ENCODE measurements around the gene EPHB6.

EPHB6 gene

DNA sequence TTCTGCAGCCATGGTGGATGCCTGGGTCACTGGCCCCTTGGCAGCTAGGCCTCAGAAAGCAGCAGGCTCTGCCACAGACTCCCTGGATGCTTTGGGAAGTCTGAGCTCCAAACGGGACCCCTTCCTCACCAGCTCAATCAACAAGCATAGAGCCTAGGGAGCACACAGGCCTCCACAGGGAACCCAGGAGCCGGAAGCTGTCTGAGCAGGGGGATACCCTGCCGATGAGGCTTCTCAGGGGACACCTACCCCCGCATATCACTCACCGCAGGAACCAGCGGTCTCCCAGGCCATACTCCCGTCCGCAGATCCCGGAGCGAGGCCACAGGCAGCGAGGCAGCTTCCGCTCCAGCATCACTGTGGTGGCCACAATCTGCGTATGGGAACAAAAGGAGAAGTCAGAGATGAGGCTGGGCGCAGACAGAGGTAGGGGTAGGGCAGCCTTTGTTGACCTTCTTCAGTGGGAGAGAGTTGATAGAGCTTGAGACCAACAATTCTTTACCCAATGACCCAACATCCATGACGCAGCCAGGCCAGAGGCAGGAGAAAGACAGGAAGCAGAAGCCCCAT, 17.3 kb downstream of the EPHB6 start:
- H3K27ac ChIP-seq (ENCODE audit: low read depth, low read length, poor library complexity, severe bottlenecking) = no peak overlapping the region
- H3K4me2 ChIP-seq (ENCODE audit: low read length) = no peak overlapping the region
- no peaks in the 10 kb centered on the region for H3F3A ChIP-seq (ENCODE audit: insufficient read depth, low read length)

DNA sequence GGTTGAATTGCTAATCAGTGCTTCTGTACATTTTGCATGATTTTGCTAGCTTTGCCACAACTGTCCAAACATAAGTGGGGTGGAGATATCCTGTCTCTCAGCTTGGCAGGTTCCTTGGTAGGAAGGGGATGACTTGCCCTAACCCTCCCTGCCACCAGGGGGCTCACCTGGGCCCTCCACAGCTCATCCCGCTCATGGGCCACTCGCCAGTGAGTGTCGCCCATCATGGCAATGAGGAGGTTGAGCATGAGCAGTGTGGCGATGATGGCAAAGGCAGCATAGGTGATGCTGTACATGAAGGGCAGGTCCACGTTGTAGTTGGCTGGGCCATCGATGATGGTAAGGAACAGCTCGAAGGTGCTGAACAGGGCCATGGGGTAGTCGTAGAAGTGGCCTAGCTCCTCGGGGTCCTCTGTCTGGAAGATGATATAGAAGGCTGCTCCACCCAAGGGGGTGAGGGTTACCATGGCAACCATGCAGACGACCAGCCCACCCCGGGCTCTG, 18.5 kb downstream of the EPHB6 start:
- no peak overlapping the region for H3K4me2 ChIP-seq (ENCODE audit: low read length)
- H3K4me1 ChIP-seq (ENCODE audit: insufficient read depth, low read length, severe bottlenecking) = no peaks in the 10 kb centered on the region
- H3K9me3 ChIP-seq (ENCODE audit: low read length) = no peaks in the 10 kb centered on the region
- H3K27me3 ChIP-seq (ENCODE audit: insufficient read depth, low read length) = no peaks in the 10 kb centered on the region; the same call in 1 of the 2 replicates
- H3K79me2 ChIP-seq (ENCODE audit: insufficient read depth, low read length) = no peaks in the 10 kb centered on the region
- TF ChIP-seq, protein P1, sequence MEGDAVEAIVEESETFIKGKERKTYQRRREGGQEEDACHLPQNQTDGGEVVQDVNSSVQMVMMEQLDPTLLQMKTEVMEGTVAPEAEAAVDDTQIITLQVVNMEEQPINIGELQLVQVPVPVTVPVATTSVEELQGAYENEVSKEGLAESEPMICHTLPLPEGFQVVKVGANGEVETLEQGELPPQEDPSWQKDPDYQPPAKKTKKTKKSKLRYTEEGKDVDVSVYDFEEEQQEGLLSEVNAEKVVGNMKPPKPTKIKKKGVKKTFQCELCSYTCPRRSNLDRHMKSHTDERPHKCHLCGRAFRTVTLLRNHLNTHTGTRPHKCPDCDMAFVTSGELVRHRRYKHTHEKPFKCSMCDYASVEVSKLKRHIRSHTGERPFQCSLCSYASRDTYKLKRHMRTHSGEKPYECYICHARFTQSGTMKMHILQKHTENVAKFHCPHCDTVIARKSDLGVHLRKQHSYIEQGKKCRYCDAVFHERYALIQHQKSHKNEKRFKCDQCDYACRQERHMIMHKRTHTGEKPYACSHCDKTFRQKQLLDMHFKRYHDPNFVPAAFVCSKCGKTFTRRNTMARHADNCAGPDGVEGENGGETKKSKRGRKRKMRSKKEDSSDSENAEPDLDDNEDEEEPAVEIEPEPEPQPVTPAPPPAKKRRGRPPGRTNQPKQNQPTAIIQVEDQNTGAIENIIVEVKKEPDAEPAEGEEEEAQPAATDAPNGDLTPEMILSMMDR (IDR thresholded peaks at IDR 0.05; ENCODE audit: low read length) = peak; percentile 95
- no peak for TF ChIP-seq EZH2 (IDR thresholded peaks at IDR 0.05; ENCODE audit: borderline replicate concordance, low read length)
- no peaks in the 10 kb centered on the region for H3F3A ChIP-seq (ENCODE audit: insufficient read depth, low read length)
- no peak overlapping the region for H3K9ac ChIP-seq (ENCODE audit: low read length)
- H3K36me3 ChIP-seq (ENCODE audit: insufficient read depth, low read length) = no peaks in the 10 kb centered on the region
- no peak overlapping the region for H2AFZ ChIP-seq (ENCODE audit: low read length)
- no peak overlapping the region for H3K4me3 ChIP-seq (ENCODE audit: low read depth, low read length, poor library complexity, severe bottlenecking)
- no peaks in the 10 kb centered on the region for H4K20me1 ChIP-seq (ENCODE audit: insufficient read depth, low read length)
- H3K9me2 ChIP-seq (ENCODE audit: low read depth, low read length) = no peaks in the 10 kb centered on the region
- no peak overlapping the region for H3K27ac ChIP-seq (ENCODE audit: low read depth, low read length, poor library complexity, severe bottlenecking)

More for the DNA sequence above, 17.3 kb downstream of the EPHB6 start:
- no peaks in the 10 kb centered on the region for H4K20me1 ChIP-seq (ENCODE audit: insufficient read depth, low read length)
- H3K9me2 ChIP-seq (ENCODE audit: low read depth, low read length) = no peaks in the 10 kb centered on the region
- no peaks in the 10 kb centered on the region for H3K79me2 ChIP-seq (ENCODE audit: insufficient read depth, low read length)
- no peaks in the 10 kb centered on the region for H3K9me3 ChIP-seq (ENCODE audit: low read length)
- no peak overlapping the region for H3K4me3 ChIP-seq (ENCODE audit: low read depth, low read length, poor library complexity, severe bottlenecking)
- H3K27me3 ChIP-seq (ENCODE audit: insufficient read depth, low read length) = no peaks in the 10 kb centered on the region; the same call in 1 of the 2 replicates
- H3K36me3 ChIP-seq (ENCODE audit: insufficient read depth, low read length) = no peaks in the 10 kb centered on the region
- TF ChIP-seq, protein P1 (IDR thresholded peaks at IDR 0.05; ENCODE audit: low read length) = no peak
- no peak for TF ChIP-seq EZH2 (IDR thresholded peaks at IDR 0.05; ENCODE audit: borderline replicate concordance, low read length)
- no peak overlapping the region for H3K9ac ChIP-seq (ENCODE audit: low read length)
- no peaks in the 10 kb centered on the region for H3K4me1 ChIP-seq (ENCODE audit: insufficient read depth, low read length, severe bottlenecking)
- no peak overlapping the region for H2AFZ ChIP-seq (ENCODE audit: low read length)

GRCh38 chr7:142873871-142874270, 19.0 kb downstream of the EPHB6 start:
- Histone ChIP-seq H3K4me3 (ENCODE audit: low read depth, low read length, poor library complexity, severe bottlenecking) (no peak overlapping the region), H3K9me3 (ENCODE audit: low read length) (no peaks in the 10 kb centered on the region), H3K9ac (ENCODE audit: low read length) (no peak overlapping the region), H3K4me1 (ENCODE audit: insufficient read depth, low read length, severe bottlenecking) (no peaks in the 10 kb centered on the region), H3K27me3 (ENCODE audit: insufficient read depth, low read length) (no peaks in the 10 kb centered on the region; the same call in 1 of the 2 replicates), H2AFZ (ENCODE audit: low read length) (no peak overlapping the region), H3K9me2 (ENCODE audit: low read depth, low read length) (no peaks in the 10 kb centered on the region), H3K79me2 (ENCODE audit: insufficient read depth, low read length) (no peaks in the 10 kb centered on the region), H4K20me1 (ENCODE audit: insufficient read depth, low read length) (no peaks in the 10 kb centered on the region), H3K36me3 (ENCODE audit: insufficient read depth, low read length) (no peaks in the 10 kb centered on the region), H3F3A (ENCODE audit: insufficient read depth, low read length) (no peaks in the 10 kb centered on the region), H3K4me2 (ENCODE audit: low read length) (no peak overlapping the region), H3K27ac (ENCODE audit: low read depth, low read length, poor library complexity, severe bottlenecking) (no peak overlapping the region)
- TF ChIP-seq EZH2 (IDR thresholded peaks at IDR 0.05; ENCODE audit: borderline replicate concordance, low read length) = no peak
- TF ChIP-seq, protein P1 (IDR thresholded peaks at IDR 0.05; ENCODE audit: low read length) = no peak

Data from OCI-LY1 (cell line).